Stimulated activated CD8-positive, alpha-beta memory T cell treated with anti-CD3 and anti-CD28 coated beads, Interleukin-15, amount 100 ng/mL, for 24 hours (primary cell): ENCODE measurements around the gene NETO2.

Experiments used
- DNase-seq: peaks from one replicate; pipeline ENCODE4 v3.0.0-alpha.2; 2020; ENCODE audit warnings: low read depth

NETO2 gene

GRCh38 chr16:47046726-47047523 is 96.8 kb downstream of the NETO2 start:
- DNase-seq: no peak

GRCh38 chr16:47045459-47045858 is 98.3 kb downstream of the NETO2 start:
- DNase-seq: no peak

- DNase-seq: no peak
Measured at GRCh38 chr16:47045023-47045422, 98.7 kb downstream of the NETO2 start.

GRCh38 chr16:47043970-47044684 is 99.6 kb downstream of the NETO2 start:
- no peak for DNase-seq

GRCh38 chr16:47043200-47043599 is 100.5 kb downstream of the NETO2 start:
- DNase-seq: no peak

- DNase-seq: peak; percentile 88
Measured at GRCh38 chr16:47037746-47038458, 105.8 kb downstream of the NETO2 start.

GRCh38 chr16:47037396-47037745 is 106.4 kb downstream of the NETO2 start:
- DNase-seq: peak; percentile 7

GRCh38 chr16:47036201-47036600 is 107.5 kb downstream of the NETO2 start:
- no peak for DNase-seq

GRCh38 chr16:47035436-47035835 is 108.3 kb downstream of the NETO2 start:
- DNase-seq: no peak

- DNase-seq: no peak
Measured at GRCh38 chr16:47034455-47034854, 109.3 kb downstream of the NETO2 start.

- DNase-seq: no peak
Measured at GRCh38 chr16:47033176-47033575, 110.6 kb downstream of the NETO2 start.

- no peak for DNase-seq
Measured at GRCh38 chr16:47029724-47030123, 114.0 kb downstream of the NETO2 start.

GRCh38 chr16:47028767-47029377 is 114.9 kb downstream of the NETO2 start:
- no peak for DNase-seq
